ENCODE measurements around the gene ART1. TPM values are rescaled to one million over a fixed set of nuclear protein-coding genes. Genes with fewer than 3 reads are reported as not detected.

ART1 gene
- total RNA-seq, 1 donor, result not detected

DNA sequence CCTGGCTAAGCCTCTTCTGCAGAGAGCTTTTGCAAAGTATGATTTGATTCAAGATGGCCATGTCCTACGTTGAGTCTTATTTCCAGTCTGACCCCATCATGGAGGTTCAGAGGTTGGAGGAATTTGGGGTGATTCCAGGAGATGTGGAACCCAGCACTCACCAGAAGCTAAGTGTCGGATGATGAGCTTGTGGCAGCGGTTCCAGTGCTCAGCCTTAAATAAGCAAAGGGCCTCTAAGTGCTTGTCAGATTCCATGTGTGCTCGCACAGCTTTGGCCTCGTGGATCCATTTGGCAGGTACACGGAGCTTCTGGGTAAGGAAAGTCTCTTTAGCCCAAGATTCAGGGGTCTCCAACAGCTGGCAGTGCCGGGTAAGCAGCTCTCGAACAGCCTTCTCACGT is 38.1 kb downstream of the ART1 start:
- Histone ChIP-seq H2AFZ (ENCODE audit: low read length) (no peak overlapping the region), H3K4me2 (ENCODE audit: insufficient read depth, low read length) (no peak overlapping the region), H3K79me2 (ENCODE audit: insufficient read depth, low read length) (no peaks in the 10 kb centered on the region), H3K27me3 (ENCODE audit: insufficient read depth, low read length) (no peaks in the 10 kb centered on the region), H3K4me3 (ENCODE audit: insufficient read depth, low read length) (no peak overlapping the region), H3K4me1 (ENCODE audit: insufficient read depth, low read length) (no peaks in the 10 kb centered on the region), H4K20me1 (ENCODE audit: insufficient read depth, low read length) (peaks cover 2% of the 10 kb centered on the region), H3K27ac (ENCODE audit: low read depth, low read length) (no peak overlapping the region), H3K9me3 (ENCODE audit: low read depth, low read length) (no peaks in the 10 kb centered on the region), H3K36me3 (ENCODE audit: insufficient read depth, low read length) (peaks cover 90% of the 10 kb centered on the region)
- TF ChIP-seq, protein P1, sequence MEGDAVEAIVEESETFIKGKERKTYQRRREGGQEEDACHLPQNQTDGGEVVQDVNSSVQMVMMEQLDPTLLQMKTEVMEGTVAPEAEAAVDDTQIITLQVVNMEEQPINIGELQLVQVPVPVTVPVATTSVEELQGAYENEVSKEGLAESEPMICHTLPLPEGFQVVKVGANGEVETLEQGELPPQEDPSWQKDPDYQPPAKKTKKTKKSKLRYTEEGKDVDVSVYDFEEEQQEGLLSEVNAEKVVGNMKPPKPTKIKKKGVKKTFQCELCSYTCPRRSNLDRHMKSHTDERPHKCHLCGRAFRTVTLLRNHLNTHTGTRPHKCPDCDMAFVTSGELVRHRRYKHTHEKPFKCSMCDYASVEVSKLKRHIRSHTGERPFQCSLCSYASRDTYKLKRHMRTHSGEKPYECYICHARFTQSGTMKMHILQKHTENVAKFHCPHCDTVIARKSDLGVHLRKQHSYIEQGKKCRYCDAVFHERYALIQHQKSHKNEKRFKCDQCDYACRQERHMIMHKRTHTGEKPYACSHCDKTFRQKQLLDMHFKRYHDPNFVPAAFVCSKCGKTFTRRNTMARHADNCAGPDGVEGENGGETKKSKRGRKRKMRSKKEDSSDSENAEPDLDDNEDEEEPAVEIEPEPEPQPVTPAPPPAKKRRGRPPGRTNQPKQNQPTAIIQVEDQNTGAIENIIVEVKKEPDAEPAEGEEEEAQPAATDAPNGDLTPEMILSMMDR (IDR thresholded peaks at IDR 0.05; ENCODE audit: extremely low read depth, low read depth, low read length), result no peak
- no peak for DNase-seq (ENCODE audit: insufficient read length, low spot score, missing footprints)

DNA sequence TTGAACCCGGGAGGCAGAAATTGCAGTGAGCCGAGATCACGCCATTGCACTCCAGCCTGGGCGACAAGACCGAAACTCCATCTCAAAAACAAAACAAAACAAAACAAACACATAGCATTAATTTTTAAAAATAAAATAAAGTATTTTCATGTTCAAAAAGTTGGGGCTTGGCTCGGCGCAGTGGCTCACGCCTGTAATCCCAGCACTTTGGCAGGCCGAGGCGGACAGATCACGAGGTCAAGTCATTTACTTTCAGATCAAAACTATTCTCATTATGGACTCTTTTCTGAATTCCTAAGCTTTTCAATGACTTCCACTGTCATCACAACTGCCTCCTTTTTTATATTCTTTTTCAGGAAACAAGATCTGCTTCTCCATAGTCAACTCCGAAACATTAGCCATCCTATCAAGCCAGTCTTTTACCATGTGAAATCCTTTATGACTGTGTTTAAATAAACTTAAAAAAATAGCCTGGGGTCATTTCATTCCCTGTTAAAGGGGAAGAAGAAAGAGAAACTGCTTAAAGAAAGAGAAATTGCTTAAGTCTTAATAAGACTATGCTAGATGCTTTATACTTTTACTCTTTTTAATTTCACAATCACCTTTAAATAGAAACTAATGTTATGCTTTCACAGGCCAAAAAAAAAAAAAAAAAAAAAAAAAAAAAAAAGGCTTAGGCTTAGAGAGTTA is 39.3 kb downstream of the ART1 start:
- TF ChIP-seq, protein P1 (IDR thresholded peaks at IDR 0.05; ENCODE audit: extremely low read depth, low read depth, low read length), result no peak
- H3K27ac ChIP-seq (ENCODE audit: low read depth, low read length), result no peak overlapping the region
- peaks cover 82% of the 10 kb centered on the region for H3K36me3 ChIP-seq (ENCODE audit: insufficient read depth, low read length)
- no peak overlapping the region for H2AFZ ChIP-seq (ENCODE audit: low read length)
- H3K4me3 ChIP-seq (ENCODE audit: insufficient read depth, low read length), result no peak overlapping the region
- no peaks in the 10 kb centered on the region for H3K9me3 ChIP-seq (ENCODE audit: low read depth, low read length)
- no peak for DNase-seq (ENCODE audit: insufficient read length, low spot score, missing footprints)
- H4K20me1 ChIP-seq (ENCODE audit: insufficient read depth, low read length), result peaks cover 2% of the 10 kb centered on the region
- no peak overlapping the region for H3K4me2 ChIP-seq (ENCODE audit: insufficient read depth, low read length)
- H3K27me3 ChIP-seq (ENCODE audit: insufficient read depth, low read length), result no peaks in the 10 kb centered on the region
- H3K79me2 ChIP-seq (ENCODE audit: insufficient read depth, low read length), result no peaks in the 10 kb centered on the region
- H3K4me1 ChIP-seq (ENCODE audit: insufficient read depth, low read length), result no peaks in the 10 kb centered on the region

DNA sequence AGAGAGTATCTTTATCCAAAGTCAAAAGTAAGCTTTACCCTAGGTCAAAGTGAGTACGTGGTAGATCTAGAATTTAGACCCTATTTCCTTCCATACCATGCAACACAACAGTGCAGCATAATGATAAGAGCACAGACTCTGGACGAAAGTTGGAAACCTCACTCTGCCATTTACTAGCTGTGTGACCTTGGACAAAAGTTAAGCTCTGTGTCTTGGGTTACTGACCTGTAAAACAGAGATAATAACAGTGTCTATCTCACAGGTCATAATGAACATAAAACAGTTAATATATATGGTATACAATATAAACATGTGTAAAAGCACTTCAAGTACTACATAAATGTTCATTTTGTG is 39.9 kb downstream of the ART1 start:
- H3K27me3 ChIP-seq (ENCODE audit: insufficient read depth, low read length), result no peaks in the 10 kb centered on the region
- H3K36me3 ChIP-seq (ENCODE audit: insufficient read depth, low read length), result peaks cover 77% of the 10 kb centered on the region
- H3K27ac ChIP-seq (ENCODE audit: low read depth, low read length), result no peak overlapping the region
- no peak overlapping the region for H2AFZ ChIP-seq (ENCODE audit: low read length)
- DNase-seq (ENCODE audit: insufficient read length, low spot score, missing footprints), result no peak
- no peaks in the 10 kb centered on the region for H3K4me1 ChIP-seq (ENCODE audit: insufficient read depth, low read length)
- peaks cover 2% of the 10 kb centered on the region for H4K20me1 ChIP-seq (ENCODE audit: insufficient read depth, low read length)
- no peak overlapping the region for H3K4me3 ChIP-seq (ENCODE audit: insufficient read depth, low read length)
- no peaks in the 10 kb centered on the region for H3K79me2 ChIP-seq (ENCODE audit: insufficient read depth, low read length)
- H3K9me3 ChIP-seq (ENCODE audit: low read depth, low read length), result no peaks in the 10 kb centered on the region
- H3K4me2 ChIP-seq (ENCODE audit: insufficient read depth, low read length), result no peak overlapping the region
- TF ChIP-seq, protein P1 (IDR thresholded peaks at IDR 0.05; ENCODE audit: extremely low read depth, low read depth, low read length), result no peak

DNA sequence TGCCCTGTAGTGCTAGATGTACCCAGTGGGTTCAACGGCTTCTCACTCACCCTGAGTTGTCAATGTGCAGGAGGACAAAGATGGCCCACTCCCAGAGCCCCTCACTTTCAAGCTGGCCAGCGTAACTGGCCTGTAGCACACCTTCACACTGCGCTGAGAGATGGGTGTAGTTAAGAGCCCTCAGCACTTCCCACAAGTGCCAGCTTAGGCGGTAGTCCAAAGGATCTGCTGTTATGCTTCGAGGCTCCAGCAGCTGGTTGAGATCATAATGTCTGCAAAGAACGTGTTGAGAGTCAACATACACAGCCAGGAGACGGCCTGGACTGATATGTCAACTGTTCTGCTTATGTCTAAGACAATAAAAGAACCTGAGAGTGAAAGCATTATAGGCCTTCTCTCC is 41.0 kb downstream of the ART1 start:
- no peak overlapping the region for H3K4me2 ChIP-seq (ENCODE audit: insufficient read depth, low read length)
- no peak overlapping the region for H2AFZ ChIP-seq (ENCODE audit: low read length)
- H3K4me3 ChIP-seq (ENCODE audit: insufficient read depth, low read length), result no peak overlapping the region
- H3K9me3 ChIP-seq (ENCODE audit: low read depth, low read length), result no peaks in the 10 kb centered on the region
- no peaks in the 10 kb centered on the region for H3K4me1 ChIP-seq (ENCODE audit: insufficient read depth, low read length)
- H3K79me2 ChIP-seq (ENCODE audit: insufficient read depth, low read length), result no peaks in the 10 kb centered on the region
- no peak overlapping the region for H3K27ac ChIP-seq (ENCODE audit: low read depth, low read length)
- peaks cover 2% of the 10 kb centered on the region for H4K20me1 ChIP-seq (ENCODE audit: insufficient read depth, low read length)
- TF ChIP-seq, protein P1 (IDR thresholded peaks at IDR 0.05; ENCODE audit: extremely low read depth, low read depth, low read length), result no peak
- peaks cover 67% of the 10 kb centered on the region for H3K36me3 ChIP-seq (ENCODE audit: insufficient read depth, low read length)
- DNase-seq (ENCODE audit: insufficient read length, low spot score, missing footprints), result no peak
- H3K27me3 ChIP-seq (ENCODE audit: insufficient read depth, low read length), result no peaks in the 10 kb centered on the region

All from osteoblast (primary cell).